Upper lobe of left lung (tissue), 4 donors: ENCODE results near the gene S100A1.

Experiments
- POLR2AphosphoS5 ChIP-seq, 2 donors: sonication (generic); formaldehyde crosslinking; IDR thresholded peaks; one replicate each; pipeline ENCODE4 v1.5.1; 2017; ENCODE audit warnings: antibody characterized with exemption in 2 of 2
- TF ChIP-seq, protein P1 (sequence below), 6 experiments: fragments of 450-650 bp in 4 of 6; fragments of 200-600 bp in 2 of 6; sonication (generic) in 2 of 6; IDR thresholded peaks; one replicate each; pipeline ENCODE4 v1.5.1; 2016 to 2019; ENCODE audit warnings: antibody characterized with exemption in 6 of 6

GRCh38 chr1:153639280-153639679 lies 11.0 kb downstream of the S100A1 start:
- TF ChIP-seq, protein P1, sequence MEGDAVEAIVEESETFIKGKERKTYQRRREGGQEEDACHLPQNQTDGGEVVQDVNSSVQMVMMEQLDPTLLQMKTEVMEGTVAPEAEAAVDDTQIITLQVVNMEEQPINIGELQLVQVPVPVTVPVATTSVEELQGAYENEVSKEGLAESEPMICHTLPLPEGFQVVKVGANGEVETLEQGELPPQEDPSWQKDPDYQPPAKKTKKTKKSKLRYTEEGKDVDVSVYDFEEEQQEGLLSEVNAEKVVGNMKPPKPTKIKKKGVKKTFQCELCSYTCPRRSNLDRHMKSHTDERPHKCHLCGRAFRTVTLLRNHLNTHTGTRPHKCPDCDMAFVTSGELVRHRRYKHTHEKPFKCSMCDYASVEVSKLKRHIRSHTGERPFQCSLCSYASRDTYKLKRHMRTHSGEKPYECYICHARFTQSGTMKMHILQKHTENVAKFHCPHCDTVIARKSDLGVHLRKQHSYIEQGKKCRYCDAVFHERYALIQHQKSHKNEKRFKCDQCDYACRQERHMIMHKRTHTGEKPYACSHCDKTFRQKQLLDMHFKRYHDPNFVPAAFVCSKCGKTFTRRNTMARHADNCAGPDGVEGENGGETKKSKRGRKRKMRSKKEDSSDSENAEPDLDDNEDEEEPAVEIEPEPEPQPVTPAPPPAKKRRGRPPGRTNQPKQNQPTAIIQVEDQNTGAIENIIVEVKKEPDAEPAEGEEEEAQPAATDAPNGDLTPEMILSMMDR (IDR thresholded peaks at IDR 0.05), result no peak
- TF ChIP-seq POLR2AphosphoS5 (IDR thresholded peaks at IDR 0.05), result no peak
